ENCODE results near the gene TPRG1L.

GRCh38 chr1:3593334-3593733 is 31.5 kb upstream of the TPRG1L start:
- TF ChIP-seq CTCF (conservative IDR thresholded peaks at IDR 0.05; ENCODE audit: low read depth in 2 of 2) (no peak), REST (IDR thresholded peaks at IDR 0.05; ENCODE audit: unreplicated experiment) (no peak), ETS1 (IDR thresholded peaks at IDR 0.05) (no peak), POLR2AphosphoS5 (IDR thresholded peaks at IDR 0.05; ENCODE audit: low read depth) (no peak), ZNF114 (CRISPR knock-in tag; IDR thresholded peaks at IDR 0.05) (no peak), JUNB (IDR thresholded peaks at IDR 0.05; ENCODE audit: unreplicated experiment) (no peak), EZH2 (IDR thresholded peaks at IDR 0.05; ENCODE audit: low read depth, unreplicated experiment) (no peak), CREB1 (CRISPR knock-in tag; IDR thresholded peaks at IDR 0.05; ENCODE audit: low read depth) (no peak), EZH2phosphoT487 (IDR thresholded peaks at IDR 0.05; ENCODE audit: unreplicated experiment) (no peak), STAT1 (IDR thresholded peaks at IDR 0.05; ENCODE audit: unreplicated experiment) (no peak), ZNF331 (CRISPR knock-in tag; IDR thresholded peaks at IDR 0.05; ENCODE audit: low read depth) (no peak)
